HepG2 (cell line): Measurements from ENCODE around the gene ZNF316. TPM values are rescaled to one million over a fixed set of nuclear protein-coding genes. Genes with fewer than 3 reads are reported as not detected.

Source experiments
- ATAC-seq: fragments of 200-7000 bp; cut with Tn5 transposase; 3 replicates; pipeline ENCODE4 v1.9.1; 2020; ENCODE audit warnings: mild to moderate bottlenecking, moderate library complexity
- BruUV-seq: library from RNA; stranded (reverse); fragments of 400-500 nt; replicated peaks from 2 replicates; lab custom pipeline; 2021; lab: Mats Ljungman, UMichigan
- CTCF ChIA-PET: fragments of 300-600 bp; formaldehyde crosslinking; extraction: SDS; loops from one replicate; lab custom pipeline; 2021; ENCODE audit warnings: low total read pairs, inconsistent platforms, low intra/inter-chr PET ratio; lab: Yijun Ruan, JAX
- POLR2A ChIA-PET: fragments of 350-600 bp; sonication (Branson Sonifier 250); formaldehyde crosslinking; loops from one replicate; lab custom pipeline; 2020; ENCODE audit warnings: antibody characterized with exemption, inconsistent platforms; lab: Yijun Ruan, JAX
- DNase-seq: peaks from one replicate; pipeline ENCODE4 v3.0.0-alpha.2; 2015; ENCODE audit warnings: low spot score
- FAIRE-seq: peaks from 3 replicates; lab custom pipeline; 2011; peaks lifted over from hg19 to GRCh38; lab: Jason Lieb, UNC
- H2AFZ ChIP-seq: one replicate; pipeline ENCODE4 v1.6.1; 2011; ENCODE audit warnings: low read length, inconsistent platforms
- H3K27ac ChIP-seq: fragments of 300-600 bp; 3 replicates; pipeline ENCODE4 v1.8.0; 2011; ENCODE audit warnings: mixed run types, mild to moderate bottlenecking, mixed read lengths, low read length, inconsistent platforms; ENCODE audit not compliant: insufficient read depth; ENCODE audit errors: extremely low read length
- H3K27me3 ChIP-seq, 2 experiments: fragments of 200-600 bp in 1 of 2; 2 replicates in 1 of 2; 3 replicates in 1 of 2; pipeline versions ENCODE4 v1.6.0 to v1.8.0; 2011; ENCODE audit warnings: low read length in 2 of 2, mild to moderate bottlenecking in 2 of 2, moderate library complexity in 2 of 2, inconsistent platforms in 1 of 2; ENCODE audit not compliant: insufficient read depth in 2 of 2, control insufficient read depth in 1 of 2
- H3K36me3 ChIP-seq, 2 experiments: fragments of 200-600 bp in 1 of 2; replicated peaks in 1 of 2; 2 replicates in 1 of 2; 3 replicates in 1 of 2; pipeline versions ENCODE4 v1.5.1 to v1.8.0; 2011; ENCODE audit warnings: low read length in 2 of 2, inconsistent platforms in 1 of 2; ENCODE audit not compliant: insufficient read depth in 2 of 2, control insufficient read depth in 1 of 2
- H3K4me1 ChIP-seq: 2 replicates; pipeline ENCODE4 v1.5.1; 2012; ENCODE audit warnings: low read length, inconsistent platforms; ENCODE audit not compliant: insufficient read depth
- H3K4me2 ChIP-seq: 2 replicates; pipeline ENCODE4 v1.6.0; 2011; ENCODE audit warnings: low read depth, low read length, inconsistent platforms
- H3K4me3 ChIP-seq, 3 experiments: fragments of 200-600 bp in 1 of 3; sonication (generic), shearing (Covaris generic) in 1 of 3; replicated peaks in 1 of 3; 2 replicates each; pipeline ENCODE4 v1.5.1; 2011 to 2016; ENCODE audit warnings: low read length in 3 of 3, inconsistent platforms in 2 of 3, low read depth in 2 of 3, mild to moderate bottlenecking in 2 of 3, control low read depth in 1 of 3, mixed read lengths in 1 of 3; ENCODE audit not compliant: insufficient read depth in 1 of 3
- H3K79me2 ChIP-seq: one replicate; pipeline ENCODE4 v1.6.1; 2011; ENCODE audit warnings: low read length, inconsistent platforms; ENCODE audit not compliant: insufficient read depth
- H3K9ac ChIP-seq: 2 replicates; pipeline ENCODE4 v1.6.0; 2011; ENCODE audit warnings: mild to moderate bottlenecking, low read depth, low read length, inconsistent platforms; ENCODE audit not compliant: insufficient read depth
- H3K9me3 ChIP-seq: 2 replicates; pipeline ENCODE4 v1.5.1; 2012; ENCODE audit warnings: mild to moderate bottlenecking, low read length
- H4K20me1 ChIP-seq: 2 replicates; pipeline ENCODE4 v1.6.0; 2011; ENCODE audit warnings: inconsistent platforms, mild to moderate bottlenecking, low read length, moderate library complexity; ENCODE audit not compliant: insufficient read depth
- CEBPG ChIP-seq: IDR thresholded peaks from 2 replicates; pipeline ENCODE4 v1.6.1; 2016
- HNRNPK ChIP-seq: fragments of 200-400 bp; formaldehyde crosslinking; IDR thresholded peaks from 2 replicates; pipeline ENCODE4 v1.6.1; 2018; ENCODE audit warnings: low read length, low read depth, moderate library complexity, mild to moderate bottlenecking; ENCODE audit not compliant: poor library complexity, severe bottlenecking
- MIXL1 ChIP-seq: IDR thresholded peaks from 2 replicates; pipeline ENCODE4 v1.6.1; 2016
- PRPF4 ChIP-seq: fragments of 200-400 bp; formaldehyde crosslinking; IDR thresholded peaks from 2 replicates; pipeline ENCODE4 v1.6.1; 2016; ENCODE audit warnings: low read length, low read depth; ENCODE audit not compliant: poor library complexity, severe bottlenecking
- SIN3A ChIP-seq: IDR thresholded peaks from 2 replicates; pipeline ENCODE4 v1.6.1; 2011; ENCODE audit warnings: low read depth, mild to moderate bottlenecking, control low read depth, low read length, borderline replicate concordance
- ZNF296 ChIP-seq: sonication (generic); formaldehyde crosslinking; conservative IDR thresholded peaks from 2 replicates; pipeline ENCODE4 v1.5.0; 2020; ENCODE audit warnings: mild to moderate bottlenecking, missing genetic modification reagents
- ZNF878 ChIP-seq: sonication (generic); formaldehyde crosslinking; IDR thresholded peaks from 2 replicates; pipeline ENCODE4 v1.8.1; 2023; ENCODE audit warnings: mild to moderate bottlenecking, missing genetic modification reagents, moderate library complexity
- WGBS: methylation state at CpG from one replicate; pipeline ENCODE4 v1.1.6; 2017; ENCODE audit warnings: low lambda C conversion rate; 5-methylcytosine and 5-hydroxymethylcytosine counted together
- in situ Hi-C: cut with HindIII; loops from 2 replicates; pipeline ENCODE4 v1.10.0; 2017; ENCODE audit warnings: low pct_unique_long_range_greater_than_20kb; ENCODE audit not compliant: extremely low pct_ligation_motif_present
- intact Hi-C: fragments of 100-400 bp; cut with micrococcal nuclease; formaldehyde crosslinking; loops from one replicate; pipeline ENCODE4 v1.10.0; 2022; ENCODE audit not compliant: unreplicated experiment
- polyA plus RNA-seq, 8 experiments: library from polyadenylated mRNA; depleted of rRNA in 3 of 8; stranded (reverse) in 7 of 8; unstranded in 1 of 8; fragments of >200 nt; fragmentation: Illumina TruSeq in 4 of 8; extraction: Trizol in 4 of 8; gene quantifications; 2 replicates each; pipeline versions ENCODE4 v1.2.1 to v1.2.3, GENCODE V29; 2011 to 2016; ENCODE audit warnings: low read depth in 4 of 8, missing spikeins in 1 of 8, mixed read lengths in 1 of 8; ENCODE audit not compliant: insufficient read depth in 1 of 8
- total RNA-seq, 5 experiments: library from RNA; depleted of rRNA; stranded (reverse); fragments of >200 nt; fragmentation: Illumina TruSeq; extraction: Trizol; gene quantifications; 2 replicates each; pipeline ENCODE4 v1.2.3, GENCODE V29; 2016; ENCODE audit warnings: low read depth in 1 of 5
- TF ChIP-seq, protein P1 (sequence below): sonication (generic); formaldehyde crosslinking; IDR thresholded peaks from 2 replicates; pipeline ENCODE4 v1.5.1; 2020; ENCODE audit warnings: mild to moderate bottlenecking, missing genetic modification reagents, moderate library complexity

ZNF316 gene
- total and polyA plus RNA-seq, 2 of the 13 experiments (the other 11 are each of a cell fraction or from before 2014, with no cell fraction given): 4.3 to 9.9 TPM

DNA sequence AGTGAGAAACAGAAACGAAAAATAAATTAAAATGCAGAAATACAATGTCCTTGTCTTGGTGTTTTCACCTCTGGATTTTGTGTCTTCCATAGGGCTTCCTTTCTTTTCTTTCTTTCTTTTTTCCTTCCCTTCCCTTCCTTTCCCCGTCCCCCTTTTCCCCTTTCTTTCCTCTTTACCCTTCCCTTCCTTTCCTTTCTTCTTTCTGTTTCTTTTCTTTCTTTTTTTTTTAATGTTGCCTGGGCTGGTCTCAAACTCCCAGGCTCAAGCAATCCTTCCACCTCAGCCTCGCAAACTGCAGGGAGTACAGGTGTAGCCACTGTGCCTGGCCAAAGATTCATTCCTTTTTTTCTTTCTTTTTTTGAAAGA is 12.9 kb upstream of the ZNF316 start:
- Histone ChIP-seq H3K27me3 (no peaks in the 10 kb centered on the region), H3K4me1 (no peaks in the 10 kb centered on the region), H3K4me3 (no peak overlapping the region), H3K36me3 (peaks cover 3 to 8% of the 10 kb centered on the region in 2 experiments; a peak in 4 of 5 replicates), H3K79me2 (no peaks in the 10 kb centered on the region), H4K20me1 (no peaks in the 10 kb centered on the region), H2AFZ (no peak overlapping the region), H3K9ac (no peak overlapping the region), H3K9me3 (no peaks in the 10 kb centered on the region), H3K4me2 (no peak overlapping the region), H3K27ac (no peak overlapping the region)
- intact Hi-C loops (no loop called here), in situ Hi-C loops (no loop called here)
- no peak for ATAC-seq
- no peak for DNase-seq
- 83% methylated on average over 3 of the region's 3 CpGs for WGBS
- CTCF ChIA-PET: no interaction called here
- no peak for FAIRE-seq
- BruUV-seq: no TSS peak
- peak; percentile 66 for TF ChIP-seq HNRNPK
- no peak for TF ChIP-seq CEBPG (CRISPR knock-in tag)
- no peak for TF ChIP-seq ZNF878 (CRISPR knock-in tag)
- TF ChIP-seq ZNF296 (CRISPR knock-in tag): no peak
- POLR2A ChIA-PET: no interaction called here

DNA sequence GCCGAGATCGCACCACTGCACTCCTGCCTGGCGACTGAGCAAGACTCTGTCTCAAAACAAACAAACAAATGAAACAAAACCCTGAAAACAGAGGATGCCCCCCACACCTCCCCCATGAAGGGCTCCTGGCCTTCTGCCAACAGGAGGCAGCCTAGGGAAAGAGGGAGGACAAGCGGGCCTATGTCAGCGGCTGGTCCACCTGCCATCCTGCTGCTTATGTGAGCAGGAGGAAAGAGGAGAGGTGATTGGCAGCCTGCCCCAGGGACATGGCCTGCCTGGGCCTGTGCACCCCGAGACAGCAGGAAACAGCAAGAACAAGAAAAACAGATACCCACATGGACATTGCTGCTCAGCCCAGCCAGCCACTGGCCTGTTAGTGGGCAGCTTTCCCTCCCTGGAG is 9.1 kb upstream of the ZNF316 start:
- Histone ChIP-seq H3K9ac (no peak overlapping the region), H4K20me1 (no peaks in the 10 kb centered on the region), H3K4me3 (no peak overlapping the region), H2AFZ (no peak overlapping the region), H3K79me2 (no peaks in the 10 kb centered on the region), H3K9me3 (no peaks in the 10 kb centered on the region), H3K36me3 (peaks cover 0 to 3% of the 10 kb centered on the region in 2 experiments; a peak in 1 of 5 replicates), H3K27ac (no peak overlapping the region), H3K4me2 (no peak overlapping the region), H3K27me3 (peaks cover 0 to 6% of the 10 kb centered on the region in 2 experiments; a peak in 2 of 5 replicates), H3K4me1 (peaks cover 24% of the 10 kb centered on the region)
- intact Hi-C loops (no loop called here), in situ Hi-C loops (no loop called here)
- 31% methylated on average over 6 of the region's 6 CpGs for WGBS
- FAIRE-seq: no peak
- BruUV-seq: no TSS peak
- 0 out of 3 replicates have a peak, but pooled peaks have one; percentile 10 for ATAC-seq
- no peak for DNase-seq
- TF ChIP-seq MIXL1: no peak
- TF ChIP-seq, protein P1, sequence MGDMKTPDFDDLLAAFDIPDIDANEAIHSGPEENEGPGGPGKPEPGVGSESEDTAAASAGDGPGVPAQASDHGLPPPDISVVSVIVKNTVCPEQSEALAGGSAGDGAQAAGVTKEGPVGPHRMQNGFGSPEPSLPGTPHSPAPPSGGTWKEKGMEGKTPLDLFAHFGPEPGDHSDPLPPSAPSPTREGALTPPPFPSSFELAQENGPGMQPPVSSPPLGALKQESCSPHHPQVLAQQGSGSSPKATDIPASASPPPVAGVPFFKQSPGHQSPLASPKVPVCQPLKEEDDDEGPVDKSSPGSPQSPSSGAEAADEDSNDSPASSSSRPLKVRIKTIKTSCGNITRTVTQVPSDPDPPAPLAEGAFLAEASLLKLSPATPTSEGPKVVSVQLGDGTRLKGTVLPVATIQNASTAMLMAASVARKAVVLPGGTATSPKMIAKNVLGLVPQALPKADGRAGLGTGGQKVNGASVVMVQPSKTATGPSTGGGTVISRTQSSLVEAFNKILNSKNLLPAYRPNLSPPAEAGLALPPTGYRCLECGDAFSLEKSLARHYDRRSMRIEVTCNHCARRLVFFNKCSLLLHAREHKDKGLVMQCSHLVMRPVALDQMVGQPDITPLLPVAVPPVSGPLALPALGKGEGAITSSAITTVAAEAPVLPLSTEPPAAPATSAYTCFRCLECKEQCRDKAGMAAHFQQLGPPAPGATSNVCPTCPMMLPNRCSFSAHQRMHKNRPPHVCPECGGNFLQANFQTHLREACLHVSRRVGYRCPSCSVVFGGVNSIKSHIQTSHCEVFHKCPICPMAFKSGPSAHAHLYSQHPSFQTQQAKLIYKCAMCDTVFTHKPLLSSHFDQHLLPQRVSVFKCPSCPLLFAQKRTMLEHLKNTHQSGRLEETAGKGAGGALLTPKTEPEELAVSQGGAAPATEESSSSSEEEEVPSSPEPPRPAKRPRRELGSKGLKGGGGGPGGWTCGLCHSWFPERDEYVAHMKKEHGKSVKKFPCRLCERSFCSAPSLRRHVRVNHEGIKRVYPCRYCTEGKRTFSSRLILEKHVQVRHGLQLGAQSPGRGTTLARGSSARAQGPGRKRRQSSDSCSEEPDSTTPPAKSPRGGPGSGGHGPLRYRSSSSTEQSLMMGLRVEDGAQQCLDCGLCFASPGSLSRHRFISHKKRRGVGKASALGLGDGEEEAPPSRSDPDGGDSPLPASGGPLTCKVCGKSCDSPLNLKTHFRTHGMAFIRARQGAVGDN (CRISPR knock-in tag): peak; percentile 14; the same call in 1 of the 2 replicates
- TF ChIP-seq PRPF4: no peak
- no peak for TF ChIP-seq SIN3A
- CTCF ChIA-PET: no interaction called here
- POLR2A ChIA-PET: interaction anchor here (2.7 kb wide), 1 partner anchor 8 kb away, joined by 6 read pairs; the partner anchor contains the start of gene ZNF316
